Fibroblast of mammary gland (primary cell): ENCODE results near the gene GPR176.

Source experiments
- DNase-seq: peaks from one replicate; pipeline ENCODE4 v3.0.0-alpha.2; 2010; ENCODE audit warnings: low read depth
- H3K4me3 ChIP-seq: 2 replicates; pipeline ENCODE4 v1.5.1; 2011; ENCODE audit warnings: low read depth, mild to moderate bottlenecking, low read length, moderate library complexity; ENCODE audit not compliant: control insufficient read depth
- CTCF ChIP-seq: conservative IDR thresholded peaks from 2 replicates; pipeline ENCODE4 v1.5.1; 2011; ENCODE audit warnings: low read depth, low read length, inconsistent platforms; ENCODE audit not compliant: control insufficient read depth, insufficient read depth

GPR176 gene

GRCh38 chr15:39869858-39870515, 50.1 kb downstream of the GPR176 start:
- TF ChIP-seq CTCF, result no peak
- no peak overlapping the region for H3K4me3 ChIP-seq
- no peak for DNase-seq

- H3K4me3 ChIP-seq, result no peak overlapping the region
- no peak for TF ChIP-seq CTCF
- DNase-seq, result no peak
Measured at GRCh38 chr15:39869254-39869653, 50.8 kb downstream of the GPR176 start.

GRCh38 chr15:39868396-39868795, 51.7 kb downstream of the GPR176 start:
- no peak for DNase-seq
- no peak for TF ChIP-seq CTCF
- H3K4me3 ChIP-seq, result no peak overlapping the region

- H3K4me3 ChIP-seq, result no peak overlapping the region
- TF ChIP-seq CTCF, result no peak
- no peak for DNase-seq
Measured at GRCh38 chr15:39864116-39864515, 56.0 kb downstream of the GPR176 start.

- no peak for DNase-seq
- no peak for TF ChIP-seq CTCF
- no peak overlapping the region for H3K4me3 ChIP-seq
Measured at GRCh38 chr15:39860871-39861270, 59.2 kb downstream of the GPR176 start.

- no peak for TF ChIP-seq CTCF
- DNase-seq, result no peak
- H3K4me3 ChIP-seq, result no peak overlapping the region
Measured at GRCh38 chr15:39860200-39860599, 59.9 kb downstream of the GPR176 start.

- no peak for TF ChIP-seq CTCF
- H3K4me3 ChIP-seq, result no peak overlapping the region
- no peak for DNase-seq
Measured at GRCh38 chr15:39859636-39860035, 60.4 kb downstream of the GPR176 start.
